GM18499 (cell line): ENCODE measurements around the gene TOP2A.

Source experiments
- ATAC-seq: cut with Tn5 transposase; IDR thresholded peaks from one replicate; pipeline ENCODE4 v1.9.1; 2021; ENCODE audit warnings: moderate number of reproducible peaks; ENCODE audit not compliant: insufficient read depth, unreplicated experiment

Gene TOP2A

DNA sequence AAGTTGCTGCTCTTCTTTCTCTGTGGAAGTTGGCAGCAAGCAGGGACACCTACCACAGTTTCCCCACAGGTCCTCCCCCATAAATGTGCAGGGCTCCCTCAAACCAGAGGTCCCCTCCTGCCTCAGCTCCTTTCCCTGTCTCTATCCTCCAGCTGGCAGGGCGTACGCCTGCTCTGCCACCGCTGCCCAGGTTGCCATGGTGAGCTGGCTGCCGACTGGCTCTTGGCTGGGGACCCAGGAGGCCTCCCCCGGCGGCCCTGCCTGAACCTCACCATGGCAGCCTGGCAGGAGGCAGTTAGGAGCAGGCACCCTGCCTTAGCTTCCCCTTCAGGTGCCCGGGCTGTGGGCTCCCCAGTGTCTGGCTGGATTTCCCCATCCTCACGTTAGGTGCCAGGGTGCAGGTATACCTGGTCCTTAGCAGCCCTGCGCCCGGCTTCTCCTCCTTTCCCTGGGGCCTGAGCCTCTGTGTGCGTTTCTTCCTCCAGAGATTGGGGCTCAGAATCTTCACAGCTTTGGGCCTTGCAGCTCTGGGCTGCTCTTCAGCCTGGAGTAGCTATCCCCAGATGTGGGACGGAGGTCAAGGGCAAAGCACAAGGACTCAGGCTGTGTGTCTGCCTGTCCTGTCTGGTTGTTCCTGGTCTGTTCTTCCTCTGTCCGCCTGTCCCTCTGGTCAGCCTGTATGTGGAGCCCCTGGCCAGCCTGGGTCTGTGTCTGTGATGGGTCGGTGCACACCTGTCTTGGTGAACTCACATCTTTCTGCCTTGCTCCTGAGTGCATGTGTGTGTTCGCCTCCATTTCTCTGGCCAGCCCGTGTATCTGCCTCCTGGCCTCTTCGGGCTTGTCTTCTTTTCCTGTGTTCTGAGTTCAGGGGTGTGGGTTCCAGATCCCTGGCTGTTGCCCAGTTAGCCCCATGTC lies 68.9 kb downstream of the TOP2A start:
- no peak for ATAC-seq

DNA sequence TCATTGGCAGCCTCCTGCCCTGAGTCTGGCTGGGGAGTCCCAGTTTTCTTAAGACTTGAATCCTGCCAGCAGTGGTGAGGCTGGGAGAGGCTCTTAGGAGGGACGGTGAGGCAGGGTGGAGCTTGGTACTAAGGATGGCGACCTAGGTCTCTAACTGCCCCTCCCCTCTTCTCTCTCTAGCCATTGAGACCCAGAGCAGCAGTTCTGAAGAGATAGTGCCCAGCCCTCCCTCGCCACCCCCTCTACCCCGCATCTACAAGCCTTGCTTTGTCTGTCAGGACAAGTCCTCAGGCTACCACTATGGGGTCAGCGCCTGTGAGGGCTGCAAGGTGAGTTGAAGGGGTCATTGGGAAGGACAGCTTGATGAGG lies 69.6 kb downstream of the TOP2A start:
- ATAC-seq, result no peak

DNA sequence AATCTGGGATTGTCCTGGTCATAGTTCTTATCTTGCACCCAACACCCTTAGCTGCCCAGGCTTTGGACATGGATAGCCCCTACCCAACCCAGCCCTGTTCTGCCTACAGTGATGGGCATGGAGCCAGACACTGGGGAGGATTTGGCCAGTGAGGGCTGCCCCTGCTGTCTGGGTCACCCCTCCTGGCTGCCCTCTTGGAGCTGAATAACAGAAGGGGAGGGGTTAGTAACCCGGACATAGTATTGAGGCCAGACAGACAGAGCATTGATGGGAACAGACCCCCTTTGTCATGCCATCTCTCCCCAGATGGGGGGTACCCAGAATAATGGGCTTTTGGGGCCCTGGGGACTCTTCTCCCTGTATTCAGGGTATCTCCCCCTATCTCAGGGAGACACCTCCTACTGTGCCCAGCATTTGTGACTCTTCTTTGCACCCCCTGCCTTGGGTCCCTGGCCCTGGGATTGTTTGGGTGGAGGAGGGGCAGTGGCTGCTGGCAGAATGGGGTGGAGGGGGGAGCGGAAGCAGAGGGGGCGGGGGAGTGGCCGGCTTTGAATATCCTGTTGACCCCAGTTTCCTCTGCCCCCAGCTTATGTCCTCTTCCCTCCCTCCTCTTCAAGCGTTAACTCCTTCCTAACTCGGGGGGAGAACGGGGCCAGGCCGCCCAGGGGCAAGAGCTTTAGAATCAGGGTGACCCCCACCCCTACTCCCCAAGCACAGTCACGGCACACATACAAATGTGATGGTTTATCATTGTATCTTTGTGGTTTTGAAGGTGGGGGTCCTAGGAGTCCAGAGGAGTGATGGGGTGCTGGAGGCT lies 70.2 kb downstream of the TOP2A start:
- no peak for ATAC-seq

DNA sequence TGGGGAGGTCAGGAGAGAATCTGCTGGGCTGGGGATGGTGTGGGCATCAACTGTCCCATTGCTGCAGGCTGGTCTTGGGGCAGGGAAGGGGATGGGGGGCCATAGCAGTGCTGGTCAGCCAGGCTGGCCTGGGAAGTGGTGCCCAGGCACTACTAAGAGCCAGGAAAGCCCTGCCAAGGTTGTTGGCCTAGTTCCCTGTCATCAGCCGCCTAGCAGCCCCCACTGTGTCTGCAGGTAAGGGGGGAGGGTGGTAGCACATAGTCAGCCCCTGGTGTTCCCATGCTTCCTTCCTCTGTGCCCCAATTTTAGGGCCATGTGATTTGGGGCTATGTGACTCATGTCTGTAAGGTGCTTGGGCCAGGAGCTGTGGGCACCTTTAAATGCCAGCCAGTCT lies 70.9 kb downstream of the TOP2A start:
- no peak for ATAC-seq

DNA sequence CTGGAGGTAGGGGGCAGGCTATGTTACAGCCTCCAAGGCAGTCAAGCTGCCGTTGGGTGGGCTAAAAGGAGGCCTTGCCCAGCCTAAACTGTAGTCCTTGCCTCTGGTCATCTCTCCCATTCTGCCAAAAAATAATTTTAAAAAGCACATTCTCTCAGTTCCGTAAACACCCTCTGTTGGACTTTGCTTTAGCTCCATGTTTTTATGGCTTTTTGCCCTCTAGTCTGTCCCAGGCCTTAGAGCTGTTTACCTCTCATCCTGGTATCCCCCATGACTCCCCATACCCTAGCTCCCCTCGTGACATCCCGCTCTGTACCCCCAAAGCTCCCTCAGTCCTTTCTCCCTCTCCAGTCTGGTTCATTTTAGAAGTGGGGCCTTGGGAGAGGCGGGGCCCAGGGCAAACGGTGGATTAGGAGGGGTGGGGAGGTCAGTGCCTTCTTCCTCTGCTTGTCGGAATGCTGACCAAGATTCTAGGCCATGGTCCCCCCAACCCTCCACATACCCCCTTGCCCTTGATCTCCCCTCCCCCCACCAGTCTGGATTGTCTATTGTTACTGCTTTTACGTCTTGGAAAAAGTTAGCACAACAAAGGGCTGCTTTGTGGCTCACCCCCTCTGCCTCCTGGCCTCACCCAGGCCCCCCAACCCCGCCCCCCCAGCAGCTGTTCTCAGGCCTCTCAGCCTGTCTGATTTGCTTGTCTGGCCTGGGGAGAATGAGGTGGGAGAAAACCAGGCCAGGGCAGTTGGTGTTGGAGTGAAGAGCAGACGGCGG lies 71.5 kb downstream of the TOP2A start:
- ATAC-seq, result no peak

DNA sequence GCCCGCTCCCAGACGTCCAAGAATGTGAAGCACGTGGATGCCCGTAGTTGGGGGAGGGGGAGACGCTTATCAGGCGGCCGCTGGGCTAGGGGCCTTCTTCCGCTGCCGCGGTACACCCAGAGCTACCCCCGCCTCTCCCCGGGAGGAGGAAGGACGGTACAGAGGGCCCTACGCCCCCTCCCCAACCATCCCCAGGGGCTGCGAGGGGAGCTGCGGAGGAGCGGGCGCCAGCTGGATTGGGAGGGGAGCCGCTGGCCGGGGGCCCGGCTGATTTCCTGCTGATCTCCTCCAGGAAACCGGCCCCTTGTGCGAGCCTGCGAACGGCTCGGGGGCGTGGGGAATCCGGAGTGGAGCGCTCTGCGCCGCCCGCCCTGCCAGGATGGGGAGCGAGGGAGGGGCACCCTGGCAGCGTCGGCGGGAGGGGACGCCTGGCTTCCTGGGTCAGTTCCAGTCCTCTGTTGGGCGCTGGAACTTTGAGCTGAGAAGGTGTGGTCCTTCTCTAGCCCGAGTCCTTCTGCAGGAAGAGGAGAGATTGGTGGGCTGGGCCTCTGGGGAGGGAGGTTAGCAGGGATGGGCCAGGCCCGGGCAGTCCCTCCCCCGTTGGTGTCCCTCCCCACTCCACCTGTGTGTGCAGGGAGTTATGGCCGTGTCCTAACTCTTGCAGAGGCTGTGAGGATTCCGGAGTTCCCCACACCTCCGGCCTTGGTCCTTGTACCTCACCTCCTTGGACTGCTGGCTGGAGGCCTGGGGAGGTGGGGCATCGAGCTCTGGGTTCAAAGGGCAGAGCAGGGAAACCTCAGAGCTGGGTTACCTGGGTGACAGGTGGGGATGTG lies 72.3 kb downstream of the TOP2A start:
- ATAC-seq, result no peak

DNA sequence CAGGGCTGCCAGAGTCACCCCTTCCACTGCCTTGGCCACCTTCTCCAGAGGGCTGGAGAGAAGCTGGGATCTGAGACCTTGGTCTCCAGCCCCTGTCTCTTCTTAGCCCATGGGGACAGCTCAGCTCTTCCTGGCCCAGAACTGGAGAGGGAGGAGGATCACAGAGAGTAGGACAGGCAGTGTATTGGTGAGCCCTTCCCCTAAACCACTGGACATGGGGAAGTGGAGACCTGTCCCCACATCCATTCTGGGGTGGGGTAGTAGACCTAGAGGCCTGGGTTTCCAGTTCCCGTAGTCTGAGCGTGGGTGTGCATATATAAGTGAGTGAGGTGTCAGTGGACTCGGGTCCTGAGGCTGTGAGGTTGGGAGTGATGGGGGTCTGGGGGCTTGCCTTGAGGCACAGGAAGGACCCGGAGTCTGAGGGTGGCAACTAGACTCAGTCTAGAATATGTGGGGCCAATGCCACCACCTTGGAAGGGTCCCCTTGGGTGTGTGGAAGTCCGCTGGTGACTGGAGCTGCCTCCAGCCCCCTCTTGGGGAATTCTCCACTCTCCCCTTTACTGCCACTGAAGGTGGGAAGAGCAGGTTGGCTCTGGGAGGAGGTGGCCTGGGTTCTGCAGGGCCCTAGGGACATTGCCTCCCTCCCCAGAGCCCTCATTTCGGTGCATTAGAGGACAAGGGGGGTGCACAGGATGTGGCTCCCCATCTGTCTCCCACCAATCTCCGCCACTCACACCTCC lies 73.1 kb downstream of the TOP2A start:
- no peak for ATAC-seq

DNA sequence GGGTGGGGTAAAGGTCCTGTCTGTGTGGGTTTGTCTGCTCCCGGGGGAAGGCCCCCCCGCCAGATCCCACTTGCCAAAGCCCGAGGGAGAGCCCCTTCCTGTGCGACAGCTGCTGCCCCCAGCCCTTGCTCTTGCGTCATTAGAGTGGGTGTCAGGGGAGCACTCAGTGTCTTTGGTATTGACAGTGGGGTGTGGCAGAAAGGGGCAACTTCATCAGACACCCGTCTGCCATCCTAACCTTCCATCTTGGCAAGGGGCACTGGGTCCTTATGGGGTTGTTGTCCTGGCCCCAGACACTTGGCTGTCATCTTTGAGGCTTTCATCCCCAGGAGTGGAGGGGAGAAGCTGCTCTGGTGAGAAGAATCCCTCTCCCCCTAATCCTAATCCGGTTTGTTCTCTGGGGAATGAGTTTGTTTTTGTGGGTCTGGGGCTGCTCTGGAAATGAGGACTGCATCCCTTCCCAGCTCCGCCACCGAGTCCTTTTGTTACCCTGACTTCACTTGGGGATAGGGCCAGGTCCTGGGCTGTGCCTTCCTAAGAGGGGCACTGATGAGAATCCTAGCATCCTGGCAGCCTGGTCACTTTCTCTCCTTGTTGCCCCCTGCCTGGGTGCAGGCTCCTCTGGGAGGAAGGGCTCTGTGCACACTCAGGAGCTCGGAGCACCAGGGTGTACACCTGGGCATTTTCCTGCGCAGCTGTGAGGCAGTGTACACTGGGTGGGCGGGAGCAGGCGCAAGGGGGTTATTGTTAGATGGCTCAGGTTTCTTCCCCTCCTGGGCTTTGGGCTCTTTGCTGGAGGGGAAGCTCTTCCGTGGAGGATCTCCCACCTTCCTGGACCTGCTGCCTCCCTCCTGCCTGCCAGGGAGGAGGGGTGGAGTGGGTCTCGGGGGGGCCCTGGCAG lies 74.2 kb downstream of the TOP2A start:
- no peak for ATAC-seq

DNA sequence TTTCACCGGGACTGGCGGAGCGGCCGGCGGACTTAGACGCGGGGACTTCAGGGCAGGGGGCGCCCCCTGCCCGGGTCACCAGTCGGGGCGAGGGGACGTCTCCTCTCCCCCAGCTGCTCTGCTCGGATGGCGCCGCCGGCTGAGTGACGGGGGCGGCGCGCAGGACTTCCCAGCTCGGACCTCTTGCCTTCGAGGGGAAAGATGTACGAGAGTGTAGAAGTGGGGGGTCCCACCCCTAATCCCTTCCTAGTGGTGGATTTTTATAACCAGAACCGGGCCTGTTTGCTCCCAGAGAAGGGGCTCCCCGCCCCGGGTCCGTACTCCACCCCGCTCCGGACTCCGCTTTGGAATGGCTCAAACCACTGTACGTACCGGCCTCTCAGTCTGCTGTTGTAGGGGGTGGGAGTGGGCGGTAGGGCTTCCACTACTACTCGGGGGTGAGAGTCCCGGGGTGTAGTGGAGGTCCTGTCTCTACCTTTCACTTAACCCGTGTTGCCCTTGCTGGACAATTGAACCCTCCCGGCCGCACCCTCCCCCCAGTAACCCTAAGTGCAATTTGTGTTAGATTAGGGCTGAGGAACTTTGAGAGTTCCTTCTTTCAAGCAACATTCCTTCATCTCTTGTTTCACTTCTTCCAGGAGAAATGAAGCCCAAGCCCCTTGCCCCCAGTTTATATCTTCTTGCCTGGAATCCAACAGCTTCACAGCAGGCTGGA lies 75.0 kb downstream of the TOP2A start:
- no peak for ATAC-seq

DNA sequence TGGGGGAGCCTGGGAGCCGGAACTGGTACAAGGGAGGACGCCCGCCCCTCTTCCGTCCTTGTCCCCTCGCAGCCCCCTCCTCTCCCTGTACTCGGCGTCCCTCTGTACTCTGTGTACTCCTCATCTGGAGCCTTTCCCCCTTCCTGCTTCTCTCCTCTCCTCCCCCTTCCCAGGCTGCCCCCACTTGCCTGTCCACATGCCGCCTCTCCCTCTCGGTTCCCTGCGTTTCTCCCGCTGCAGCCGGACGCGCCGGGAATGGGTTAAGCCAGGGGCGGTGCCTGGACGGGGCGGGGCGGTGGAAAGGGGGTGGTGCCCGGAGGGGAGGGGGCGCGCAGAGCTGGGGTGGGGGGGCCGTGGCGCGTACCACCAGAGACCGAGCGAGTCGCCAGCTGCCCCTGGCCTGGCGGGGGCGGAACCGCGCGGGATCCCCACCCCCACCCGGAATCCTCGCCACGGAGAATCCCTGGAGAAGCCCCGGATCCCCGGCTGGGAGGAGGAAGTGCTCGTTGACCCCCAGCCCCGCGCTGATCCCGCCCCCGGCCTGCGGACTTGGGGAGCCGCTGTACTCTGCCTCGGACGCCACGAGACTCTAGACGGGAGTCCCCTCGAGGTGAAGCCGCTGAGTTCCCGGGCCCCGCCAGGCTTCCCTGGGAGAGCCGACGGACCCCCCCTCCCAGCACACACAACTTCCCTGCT lies 75.7 kb downstream of the TOP2A start:
- ATAC-seq, result no peak

DNA sequence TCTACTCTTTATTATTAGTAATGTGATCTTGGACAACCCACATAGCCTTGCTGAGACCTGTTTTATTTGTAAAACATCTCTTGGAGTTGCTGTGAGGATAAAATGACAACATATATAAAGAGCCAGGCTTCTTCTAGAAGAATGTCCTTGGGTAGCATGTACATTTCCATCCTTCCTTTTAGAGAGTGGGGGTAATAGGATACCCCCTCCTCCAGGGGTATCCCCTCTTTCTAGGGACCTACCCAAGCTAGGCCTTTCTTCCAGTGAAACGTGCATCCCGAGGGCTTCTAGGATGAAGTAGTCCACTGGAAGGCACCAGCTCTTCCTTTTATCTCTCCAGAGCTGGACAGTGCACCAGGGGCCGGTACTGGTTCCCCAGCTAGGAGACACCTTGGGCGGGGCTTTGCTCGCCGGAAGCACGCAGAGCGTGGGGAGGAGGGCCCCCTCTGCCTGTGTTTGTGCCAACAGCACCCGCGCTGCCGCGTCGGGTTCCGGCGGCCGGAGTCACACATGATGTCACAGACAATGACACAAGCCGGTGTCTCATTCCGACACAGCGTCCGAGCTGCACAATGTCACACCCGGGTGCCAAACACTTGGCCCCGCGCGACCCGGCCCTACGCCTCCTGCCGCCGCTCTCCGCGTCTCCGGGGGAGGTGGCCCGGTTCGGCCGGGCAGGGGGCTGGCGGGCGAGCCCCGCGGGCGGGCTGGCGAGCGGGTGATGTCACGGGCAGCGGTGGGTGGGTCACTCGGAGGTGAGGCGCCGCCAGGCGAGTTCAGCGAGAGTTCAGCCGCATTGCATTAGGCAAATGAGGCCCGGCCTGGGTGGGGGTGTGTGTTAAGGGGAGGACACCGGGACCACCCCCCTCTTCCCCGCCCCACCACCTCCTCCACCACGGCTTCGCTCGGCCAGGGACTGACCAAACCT lies 76.6 kb downstream of the TOP2A start:
- ATAC-seq, result no peak

DNA sequence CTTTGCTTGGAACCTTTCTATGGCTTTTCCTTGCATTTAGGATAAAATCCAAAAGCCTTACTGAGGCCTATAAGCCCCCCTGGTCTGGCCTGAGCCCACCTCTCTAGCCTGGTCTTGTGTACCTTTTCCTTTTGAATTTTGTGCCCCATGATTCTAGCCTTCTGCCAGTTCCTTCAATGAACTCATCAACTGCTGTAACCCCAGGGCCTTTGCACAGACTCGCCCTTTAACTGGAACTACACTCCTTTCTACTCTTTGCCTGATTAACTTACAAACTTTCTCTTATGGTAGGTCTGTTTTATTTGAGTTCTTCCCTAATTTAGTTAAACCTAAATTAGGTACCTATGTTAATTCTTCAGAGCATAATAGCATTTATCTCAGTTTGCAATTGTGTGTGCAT lies 77.4 kb downstream of the TOP2A start:
- ATAC-seq, result no peak

DNA sequence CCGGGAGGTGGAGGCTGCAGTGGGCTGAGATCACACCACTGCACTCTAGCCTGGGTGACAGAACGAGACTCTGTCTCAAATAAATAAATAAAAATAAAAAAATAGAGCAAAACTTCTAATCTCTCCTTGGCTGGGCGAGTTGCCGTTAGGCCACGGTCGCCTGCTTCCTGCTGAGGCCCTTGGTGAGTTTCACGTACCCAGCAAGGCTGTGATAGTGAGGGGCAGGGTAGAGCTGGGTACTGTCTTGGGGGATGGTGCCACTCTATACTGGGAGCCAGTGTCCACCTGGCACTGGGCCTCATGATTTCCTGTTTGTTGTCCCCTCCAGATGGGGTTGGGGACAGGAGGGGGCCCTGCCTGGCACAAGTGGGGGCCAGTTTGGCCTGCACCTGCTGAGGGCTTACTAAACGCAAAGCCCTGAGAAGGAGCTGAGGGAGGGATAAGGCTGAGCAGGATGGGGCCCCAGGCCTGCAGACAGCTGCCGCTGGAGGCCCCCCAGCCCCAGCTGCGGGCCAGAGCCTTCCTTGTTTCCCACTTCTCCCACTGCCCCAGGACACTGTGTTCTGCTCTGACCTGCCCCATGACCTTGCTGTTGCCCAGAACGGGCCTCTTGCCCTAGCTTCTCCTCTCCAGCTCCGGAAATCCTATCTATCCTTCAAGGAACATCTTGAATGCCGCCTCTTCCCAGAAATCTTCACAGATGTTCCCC lies 78.6 kb downstream of the TOP2A start:
- ATAC-seq, result no peak
